HG03469 (cell line): ENCODE measurements around the gene ADAMTSL5.
"Not testable (repeated sequence)": the region's sequence is repeated elsewhere in the genome, so short reads cannot be mapped to it uniquely, and the experiment has no call there.

Source experiments
- ATAC-seq: cut with Tn5 transposase; IDR thresholded peaks from one replicate; pipeline ENCODE4 v1.9.1; 2021; ENCODE audit warnings: mild to moderate bottlenecking, moderate library complexity, moderate number of reproducible peaks; ENCODE audit not compliant: unreplicated experiment

The ADAMTSL5 gene, protein sequence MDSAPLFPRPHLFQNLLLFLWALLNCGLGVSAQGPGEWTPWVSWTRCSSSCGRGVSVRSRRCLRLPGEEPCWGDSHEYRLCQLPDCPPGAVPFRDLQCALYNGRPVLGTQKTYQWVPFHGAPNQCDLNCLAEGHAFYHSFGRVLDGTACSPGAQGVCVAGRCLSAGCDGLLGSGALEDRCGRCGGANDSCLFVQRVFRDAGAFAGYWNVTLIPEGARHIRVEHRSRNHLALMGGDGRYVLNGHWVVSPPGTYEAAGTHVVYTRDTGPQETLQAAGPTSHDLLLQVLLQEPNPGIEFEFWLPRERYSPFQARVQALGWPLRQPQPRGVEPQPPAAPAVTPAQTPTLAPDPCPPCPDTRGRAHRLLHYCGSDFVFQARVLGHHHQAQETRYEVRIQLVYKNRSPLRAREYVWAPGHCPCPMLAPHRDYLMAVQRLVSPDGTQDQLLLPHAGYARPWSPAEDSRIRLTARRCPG

DNA sequence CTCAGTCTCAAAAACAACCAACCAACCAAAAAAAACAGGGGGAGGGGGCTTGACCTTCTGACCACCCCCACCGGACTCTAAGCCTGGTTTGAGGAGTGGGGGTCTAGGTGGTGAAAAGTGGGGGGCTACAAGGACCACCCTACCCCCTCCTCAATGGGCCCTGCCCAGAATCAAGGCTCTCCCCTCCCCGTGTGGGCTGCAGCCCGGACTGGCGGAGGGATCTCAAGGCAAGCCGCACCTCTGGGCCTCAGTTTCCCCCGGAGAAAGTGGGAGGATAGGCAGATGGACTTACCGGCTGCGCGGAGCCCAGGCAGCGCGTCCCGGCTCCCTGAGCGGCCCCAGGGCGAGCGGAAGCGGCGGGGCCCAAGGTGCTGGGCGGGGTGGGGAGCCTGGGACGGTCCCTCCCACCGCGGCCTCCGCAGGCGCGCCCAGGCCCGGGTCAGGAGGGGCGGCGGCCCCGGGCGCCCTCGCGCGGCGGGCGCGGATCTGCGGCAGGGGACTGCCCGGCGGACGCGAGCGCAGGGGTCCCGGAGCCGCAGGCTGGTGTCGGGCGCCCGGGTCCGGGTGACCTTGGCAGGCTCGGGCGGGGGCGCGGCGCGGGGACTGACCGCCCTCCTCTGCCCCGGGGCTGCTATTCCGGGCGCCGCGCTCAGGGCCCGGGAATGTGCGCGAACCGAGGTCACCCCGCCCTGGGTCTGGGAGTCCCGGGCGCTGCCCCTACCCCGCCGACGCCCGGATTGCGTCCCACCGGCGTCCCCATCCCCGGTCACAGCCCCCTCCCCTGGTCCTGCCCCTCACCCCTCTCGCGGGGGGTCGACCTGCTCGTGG is at the start of gene ADAMTSL5:
Gene ADAMTSL5, minus strand, starts transcription at position 349 of the 828 bp plus-strand sequence. CDS start 2,076 bp downstream, outside the sequence.
- ATAC-seq, result no peak

DNA sequence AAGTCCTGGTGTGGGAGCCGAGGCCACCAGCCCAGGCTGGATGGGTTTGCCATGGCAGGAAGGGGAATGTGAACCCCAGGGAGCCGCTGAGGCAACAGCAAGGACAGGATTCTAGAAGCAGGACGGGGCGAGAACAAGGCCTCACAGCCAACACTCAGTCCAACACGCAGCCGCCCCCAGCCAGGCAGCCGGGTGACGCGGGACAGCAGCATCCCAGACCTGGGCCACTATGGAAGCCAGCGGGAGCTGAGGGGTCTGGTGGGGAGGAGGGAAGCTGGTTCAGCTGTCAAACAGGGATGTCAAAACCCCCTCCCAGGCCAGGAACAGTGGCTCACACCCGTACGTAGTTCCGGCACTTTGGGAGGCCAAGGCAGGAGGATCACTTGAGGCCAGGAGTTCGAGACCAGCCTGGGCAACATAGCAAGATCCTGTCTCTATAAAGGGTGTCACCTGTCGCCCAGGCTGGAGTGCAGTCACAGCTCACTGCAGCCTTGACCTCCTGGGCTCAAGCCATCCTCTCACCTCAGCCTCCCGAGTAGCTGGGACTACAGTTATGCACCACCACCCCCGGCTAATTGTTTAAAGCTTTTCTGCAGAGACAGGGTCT is 48.5 kb upstream of the ADAMTSL5 start:
- ATAC-seq, result no peak

DNA sequence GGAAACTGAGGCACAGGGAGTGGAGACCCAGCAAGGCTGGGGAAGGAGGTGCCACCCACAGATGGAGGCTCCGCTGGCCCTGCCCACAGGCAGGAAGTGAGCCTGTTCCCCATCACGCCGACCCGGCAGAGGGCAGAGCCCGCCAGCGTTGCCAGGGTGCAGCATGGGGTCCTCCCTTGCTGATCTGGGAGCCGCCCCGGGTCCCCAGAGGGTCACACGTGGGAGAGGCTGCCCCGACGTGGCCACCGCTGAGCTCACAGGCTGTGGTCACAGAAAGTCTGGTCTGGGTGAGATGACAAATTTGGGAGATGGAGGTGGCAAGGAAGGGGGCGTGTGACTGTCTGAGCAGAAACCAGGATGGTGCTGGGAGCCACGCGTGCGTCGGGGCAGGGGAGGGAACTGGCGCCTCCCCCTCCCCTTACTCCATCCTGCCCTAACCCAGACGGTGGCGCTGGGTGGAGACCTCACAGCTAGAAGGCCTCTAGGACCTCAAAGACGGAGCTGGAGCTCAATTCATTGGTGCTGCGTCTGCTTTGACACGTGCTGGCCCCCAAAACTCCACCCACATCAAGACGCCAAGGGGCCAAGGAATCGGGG is 47.6 kb upstream of the ADAMTSL5 start:
- ATAC-seq, result no peak

DNA sequence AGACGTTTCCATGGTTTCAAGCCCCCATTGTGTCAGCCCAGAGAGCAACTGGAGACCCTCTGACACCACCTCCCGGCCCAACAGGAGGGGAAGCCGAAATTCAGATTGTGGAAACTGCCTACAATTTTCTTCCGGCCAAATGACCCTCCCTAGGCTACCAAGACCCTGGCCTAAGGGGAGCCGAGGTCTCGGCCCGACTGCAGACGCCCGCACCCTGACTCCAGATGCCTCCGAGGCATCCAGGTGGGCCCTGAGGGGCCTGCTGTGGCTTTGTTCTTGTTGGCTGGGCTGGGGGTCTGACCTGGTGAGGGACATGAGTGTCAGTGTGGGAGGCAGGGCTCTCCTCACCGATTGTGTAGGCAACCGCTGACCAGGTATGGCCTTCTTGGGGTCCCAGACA is 45.7 kb upstream of the ADAMTSL5 start:
- no peak for ATAC-seq

DNA sequence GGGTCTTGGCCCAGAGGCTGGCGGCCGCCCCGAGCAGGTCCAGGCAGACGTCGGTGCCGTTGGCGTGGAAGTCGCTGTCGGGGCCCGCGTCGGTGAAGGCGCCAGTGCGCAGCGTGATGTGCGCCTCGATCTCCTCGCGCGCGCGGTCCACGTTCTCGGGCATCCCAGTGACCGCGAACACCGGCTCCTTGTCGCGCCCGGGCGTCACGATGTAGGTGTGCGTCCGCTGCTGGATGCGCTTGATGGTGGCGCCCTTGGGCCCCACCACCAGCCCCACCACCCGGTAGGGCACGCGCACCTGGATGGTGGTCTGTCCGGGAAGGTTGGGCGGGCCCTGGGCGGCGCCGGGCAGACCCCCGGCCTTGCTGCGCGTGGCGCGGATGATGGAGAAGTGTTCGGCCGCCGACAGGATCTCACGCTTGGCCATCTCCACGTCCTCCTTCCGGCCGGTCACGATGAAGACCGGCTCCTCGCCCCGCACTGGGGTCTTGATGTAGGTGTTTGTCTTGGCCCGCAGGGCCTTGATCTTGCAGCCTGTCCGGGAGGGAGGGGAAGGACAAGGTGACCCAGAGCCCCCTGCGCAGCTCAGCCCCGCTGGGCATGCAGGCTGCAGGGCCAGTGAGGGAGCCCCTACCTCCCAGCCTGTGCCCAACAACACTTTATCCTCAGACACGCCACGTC is 43.7 kb upstream of the ADAMTSL5 start:
- ATAC-seq, result no peak

DNA sequence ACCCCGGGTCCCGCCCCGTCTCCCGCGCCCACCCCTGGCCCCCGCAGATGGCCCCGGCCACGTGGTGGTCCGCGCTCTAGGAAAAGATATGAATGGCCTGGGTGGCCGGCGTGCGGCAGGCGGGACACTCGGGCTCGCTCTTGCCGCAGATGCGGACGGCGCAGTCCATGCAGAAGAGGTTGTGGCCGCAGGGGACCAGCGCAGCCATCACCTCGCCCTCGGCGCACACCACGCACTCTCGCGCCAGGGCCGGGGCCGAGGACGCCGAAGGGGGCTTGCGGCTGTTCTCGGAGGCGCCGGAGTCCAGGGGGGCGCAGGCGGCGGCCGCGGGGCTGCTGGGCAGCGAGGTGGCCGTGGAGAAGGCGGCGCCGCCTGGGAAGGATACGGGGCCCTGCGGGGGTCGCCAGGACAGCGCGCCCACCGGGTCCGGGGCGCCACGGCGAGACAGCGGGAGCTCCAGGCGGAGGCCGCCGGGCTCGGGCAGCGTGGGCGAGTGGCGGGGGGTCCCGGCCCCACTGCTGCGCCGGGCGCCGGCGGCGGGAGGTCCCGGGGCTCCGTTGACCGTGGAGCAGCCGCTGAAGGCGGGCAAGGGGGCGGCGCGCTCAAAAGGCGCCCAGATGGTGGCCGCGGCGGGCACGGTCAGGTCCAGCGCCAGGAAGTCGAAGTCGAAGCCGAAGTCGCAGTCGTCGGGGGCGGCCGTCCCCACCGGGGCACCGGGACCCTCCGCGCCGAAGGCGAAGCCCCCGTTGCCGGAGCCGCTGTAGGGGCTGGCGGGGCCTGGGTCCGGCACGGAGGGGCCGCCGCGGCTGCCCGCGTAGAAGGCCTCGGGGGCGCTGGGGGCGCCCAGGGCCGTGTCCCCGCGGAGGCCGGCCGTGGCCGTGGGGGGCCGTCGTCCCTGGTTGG is 42.9 kb upstream of the ADAMTSL5 start:
- no peak for ATAC-seq

DNA sequence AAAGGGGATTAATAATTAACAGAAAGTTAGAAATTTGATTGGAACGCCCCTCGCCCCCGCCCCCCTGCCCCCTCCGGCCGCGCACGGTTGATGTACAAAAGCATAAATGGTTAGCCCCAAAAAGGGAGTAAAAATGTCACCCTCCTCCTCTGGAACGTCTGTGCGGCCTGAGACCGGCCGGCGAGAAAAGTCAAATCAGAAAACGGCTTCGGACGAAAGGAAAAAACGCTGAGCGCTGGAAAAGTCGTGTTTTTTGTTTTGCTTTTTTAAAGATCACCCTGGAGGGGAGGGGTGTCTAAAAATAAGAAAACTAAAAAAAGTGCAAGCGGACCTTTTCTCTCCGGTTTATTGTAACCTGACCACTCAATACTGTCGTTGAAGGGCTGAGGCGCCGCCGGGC is 42.1 kb upstream of the ADAMTSL5 start:
- no peak for ATAC-seq

DNA sequence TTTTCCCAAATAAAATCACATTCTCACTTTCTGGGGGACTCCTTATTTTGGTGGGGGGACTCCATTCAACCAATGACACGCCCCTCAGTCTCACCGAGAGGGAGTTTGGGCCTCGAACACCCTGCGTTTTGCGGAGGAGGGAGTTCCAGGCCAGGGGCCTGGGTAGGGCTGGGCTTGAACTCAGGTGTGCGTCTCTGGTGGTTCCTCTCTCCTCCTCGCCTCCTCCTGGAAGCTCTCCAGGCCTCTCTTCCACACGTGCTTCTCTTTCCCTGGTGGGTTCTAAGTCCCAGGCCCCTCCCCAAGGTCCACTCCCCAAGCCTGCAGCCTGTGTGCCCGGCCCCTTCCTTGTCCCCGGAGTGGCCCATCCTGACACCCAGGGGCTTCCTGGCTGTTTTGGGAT is 40.6 kb upstream of the ADAMTSL5 start:
- no peak for ATAC-seq

DNA sequence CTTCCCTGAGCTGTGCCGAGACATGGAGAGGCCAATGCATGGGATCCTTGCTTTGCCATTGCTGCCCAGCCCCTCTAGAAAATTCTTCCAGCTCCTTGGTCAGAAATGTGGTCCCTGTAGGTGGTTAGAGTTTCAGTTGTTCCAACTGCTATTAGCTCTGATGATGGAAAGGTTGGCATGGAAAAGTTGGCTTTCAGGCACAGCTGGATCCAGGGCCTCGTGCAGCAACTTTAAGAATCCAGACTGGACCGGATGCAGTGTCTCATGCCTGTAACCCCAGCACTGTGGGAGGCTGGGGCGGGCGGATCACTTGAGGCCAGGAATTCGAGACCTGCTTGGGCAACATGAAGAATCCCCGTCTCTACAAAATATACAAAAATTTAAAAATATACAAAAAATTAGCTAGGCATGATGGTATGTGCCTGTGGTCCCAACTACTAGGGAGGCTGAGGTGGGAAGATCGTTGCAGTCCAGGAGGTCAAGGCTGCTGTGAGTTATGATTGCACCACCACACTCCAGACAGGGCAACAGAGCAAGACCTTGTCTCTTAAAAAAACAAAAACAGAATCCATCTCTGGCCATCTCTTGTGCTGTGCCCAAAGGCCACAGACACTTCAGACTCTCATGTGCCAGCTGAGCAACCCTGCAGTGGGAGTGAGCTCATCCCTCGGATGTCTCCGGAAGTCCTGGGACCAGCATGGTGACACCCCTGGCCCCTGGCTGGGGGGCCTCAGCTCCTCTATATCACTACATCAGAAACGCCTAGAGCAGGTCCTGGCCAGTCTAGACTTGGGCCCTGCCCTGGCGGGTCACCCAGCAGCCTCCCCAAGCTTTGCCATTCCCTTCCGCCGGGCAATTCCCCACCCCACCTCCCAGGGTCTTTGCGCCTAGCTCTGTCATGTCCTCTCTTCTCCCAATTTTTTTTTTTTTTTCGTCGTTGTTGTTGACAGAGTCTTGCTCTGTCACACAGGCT is 38.5 kb upstream of the ADAMTSL5 start:
- ATAC-seq, result no peak

DNA sequence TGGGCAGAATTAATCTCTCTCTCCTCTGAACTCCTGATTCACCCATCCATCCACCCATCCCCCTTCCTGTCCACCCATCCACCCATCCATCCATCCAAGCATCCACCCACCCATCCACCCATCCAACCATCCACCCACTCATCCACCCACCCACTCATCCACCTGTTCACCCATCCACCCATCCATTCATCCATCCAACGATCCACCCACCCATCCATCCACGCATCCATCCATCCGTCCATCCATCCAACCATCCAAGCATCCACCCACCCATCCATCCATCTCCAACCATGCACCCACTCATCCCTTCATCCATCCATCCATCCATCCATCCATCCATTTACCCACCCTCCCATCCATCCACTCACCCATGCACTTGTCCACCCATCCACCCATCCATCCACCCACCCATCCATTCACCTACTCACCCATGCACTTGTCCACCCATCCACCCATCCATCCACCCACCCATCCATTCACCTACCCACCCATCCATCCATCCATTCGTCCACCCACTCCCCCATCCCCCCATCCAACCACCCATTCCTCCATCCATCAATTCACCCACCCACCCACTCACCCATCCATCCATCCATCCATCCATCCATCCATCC is 36.6 kb upstream of the ADAMTSL5 start:
- ATAC-seq, result no peak

DNA sequence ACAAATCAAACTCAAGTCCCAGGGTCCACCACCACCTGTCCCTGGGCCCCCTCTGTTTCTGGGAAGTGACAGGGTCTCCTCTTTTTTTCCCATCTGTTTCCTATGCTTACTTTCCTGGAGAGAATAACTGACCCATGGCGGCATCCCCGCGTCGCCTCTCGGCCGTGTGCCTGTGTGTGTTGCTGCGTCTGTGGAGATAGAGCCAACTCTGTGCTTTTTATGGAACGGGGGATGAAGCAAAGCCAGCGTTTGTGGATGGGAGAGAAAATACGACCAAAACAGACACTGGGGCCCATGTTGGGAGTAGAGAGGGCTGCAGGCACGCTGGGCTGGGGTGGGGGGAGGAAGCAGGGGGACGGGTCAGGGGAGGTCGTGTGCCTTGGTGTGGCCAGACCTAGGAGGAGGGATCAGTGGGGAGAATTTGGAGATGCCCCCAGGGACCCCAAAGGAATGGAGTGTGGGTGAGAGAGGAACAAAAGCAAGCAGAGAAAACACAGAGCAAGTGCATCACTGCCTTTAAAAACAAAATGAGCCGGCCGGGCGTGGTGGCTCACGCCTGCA is 27.6 kb upstream of the ADAMTSL5 start:
- no peak for ATAC-seq

DNA sequence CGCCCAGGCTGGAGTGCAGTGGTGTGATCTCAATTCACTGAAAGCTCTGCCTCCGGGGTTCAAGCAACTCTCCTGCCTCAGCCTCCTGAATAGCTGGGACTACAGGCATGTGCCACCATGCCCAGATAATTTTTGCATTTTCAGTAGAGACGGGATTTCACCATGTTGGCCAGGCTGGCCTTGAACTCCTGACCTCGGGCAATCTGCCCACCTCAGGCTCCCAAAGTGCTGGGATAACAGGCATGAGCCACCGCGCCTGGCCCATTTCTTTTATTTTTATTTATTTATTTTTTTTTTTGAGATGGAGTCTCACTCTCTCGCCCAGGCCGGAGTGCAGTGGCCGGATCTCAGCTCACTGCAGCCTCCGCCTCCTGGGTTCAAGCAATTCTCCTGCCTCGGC is 26.9 kb upstream of the ADAMTSL5 start:
- ATAC-seq, result not testable (repeated sequence)

DNA sequence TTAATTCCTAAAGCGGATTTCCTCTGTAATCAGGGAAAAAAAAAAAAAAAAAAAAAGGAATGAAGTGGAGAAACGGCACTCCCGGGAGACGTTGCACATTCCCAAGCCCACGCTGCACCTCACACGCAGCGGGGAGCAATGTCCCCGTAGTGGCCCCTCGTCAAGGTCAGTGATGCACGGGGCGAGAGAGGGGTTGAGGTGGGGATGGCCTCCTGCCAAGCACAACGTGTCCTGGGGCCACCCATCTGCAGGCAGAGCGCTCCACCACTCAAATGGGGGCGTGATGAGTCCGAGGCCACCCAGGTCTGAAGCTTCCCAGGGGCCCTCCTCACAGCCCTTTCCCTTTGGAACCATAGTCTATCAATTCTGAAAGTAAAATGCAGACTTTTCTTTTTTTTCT is 26.2 kb upstream of the ADAMTSL5 start:
- no peak for ATAC-seq

DNA sequence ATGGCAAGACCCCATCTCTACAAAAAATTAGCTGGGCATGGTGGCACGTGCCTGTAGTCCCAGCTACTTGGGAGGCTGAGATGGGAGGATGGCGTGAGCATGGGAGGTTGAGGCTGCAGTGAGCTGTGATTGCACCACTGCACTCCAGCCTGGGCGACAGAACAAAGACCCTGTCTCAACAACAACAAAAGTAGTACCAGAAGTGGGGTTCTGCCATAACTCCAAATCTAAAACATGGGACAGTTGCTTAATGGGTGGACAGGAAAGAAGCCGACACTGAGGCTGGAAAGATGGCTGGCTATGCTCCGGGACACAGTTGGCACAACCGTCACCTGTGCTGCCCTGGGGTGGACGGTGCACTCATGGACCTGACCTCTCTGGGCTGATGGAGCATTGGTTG is 22.9 kb upstream of the ADAMTSL5 start:
- not testable (repeated sequence) for ATAC-seq

DNA sequence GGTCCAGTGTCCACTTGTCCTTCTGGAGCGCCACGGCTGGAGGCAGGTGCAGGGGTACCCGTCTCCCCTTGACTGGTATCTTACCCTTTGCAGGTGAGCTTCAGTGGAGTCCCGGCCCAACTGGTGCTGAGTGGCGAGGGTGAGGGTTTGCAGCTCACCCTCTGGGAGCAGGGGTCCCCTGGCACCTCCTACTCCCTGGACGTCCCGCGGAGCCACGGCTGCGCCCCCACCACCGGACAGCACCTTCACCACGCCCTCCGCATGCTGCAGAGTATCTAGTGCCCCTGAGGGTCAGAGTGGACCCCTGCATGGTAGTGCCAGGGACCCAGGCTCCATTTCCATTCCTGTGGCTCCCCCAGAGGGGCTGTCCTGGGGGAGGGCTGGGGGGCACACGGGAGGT is 22.2 kb upstream of the ADAMTSL5 start:
- no peak for ATAC-seq

DNA sequence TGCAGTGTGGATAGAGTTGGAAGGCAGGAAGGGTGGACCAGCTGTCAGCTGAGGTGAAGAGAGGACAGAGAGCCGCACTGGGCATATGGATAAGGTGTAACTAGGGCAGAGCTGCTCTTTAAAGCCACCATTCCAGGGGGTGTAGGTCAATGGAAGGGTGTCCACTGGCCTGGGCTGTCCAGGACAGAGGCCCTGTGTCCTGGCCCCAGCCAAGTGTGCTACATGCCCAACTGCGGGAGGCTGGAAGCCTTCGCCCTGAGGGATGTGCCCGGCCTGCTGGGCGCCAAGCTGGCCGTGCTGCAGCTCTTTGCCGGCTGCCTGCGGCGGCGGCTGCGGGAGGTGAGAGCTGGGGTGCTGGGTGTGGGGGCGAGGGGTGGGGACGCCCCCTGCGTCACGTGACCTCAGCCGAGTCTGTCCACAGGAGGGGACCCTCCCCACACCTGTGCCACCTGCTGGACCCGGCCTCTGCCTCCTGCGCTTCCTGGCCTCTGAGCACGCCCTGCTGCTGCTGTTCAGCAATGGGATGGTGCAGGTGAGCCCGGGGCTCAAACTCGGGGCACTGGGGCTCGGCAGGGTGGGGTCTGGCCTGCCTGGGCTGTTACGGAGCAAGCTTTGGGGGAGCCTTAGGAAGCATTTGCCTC is 20.8 kb upstream of the ADAMTSL5 start:
- ATAC-seq, result no peak

DNA sequence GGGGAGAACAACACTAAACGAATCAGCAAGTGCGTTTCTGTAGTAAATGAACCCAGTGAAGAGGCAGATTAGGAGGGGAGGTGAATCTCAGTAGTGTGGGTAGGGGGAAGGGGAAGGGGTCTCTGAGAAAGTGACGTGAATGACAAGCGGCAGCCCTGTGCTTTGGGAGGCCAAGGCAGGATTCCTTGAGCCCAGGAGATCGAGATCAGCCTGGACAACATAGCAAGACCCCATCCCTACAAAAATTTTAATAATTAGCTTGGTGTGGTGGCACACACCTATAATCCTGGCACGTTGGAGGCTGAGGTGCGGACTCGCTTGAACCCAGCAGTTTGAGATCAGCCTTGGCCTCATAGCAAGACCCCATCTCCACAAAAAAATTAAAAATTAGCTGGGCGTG is 19.2 kb upstream of the ADAMTSL5 start:
- no peak for ATAC-seq
